ENCODE data around the gene ZDHHC14. TPM values are rescaled to one million over a fixed set of nuclear protein-coding genes. Genes with fewer than 3 reads are reported as not detected.

The ZDHHC14 gene
- total RNA-seq, 1 experiment from 2014 or later = 3.2 TPM

DNA sequence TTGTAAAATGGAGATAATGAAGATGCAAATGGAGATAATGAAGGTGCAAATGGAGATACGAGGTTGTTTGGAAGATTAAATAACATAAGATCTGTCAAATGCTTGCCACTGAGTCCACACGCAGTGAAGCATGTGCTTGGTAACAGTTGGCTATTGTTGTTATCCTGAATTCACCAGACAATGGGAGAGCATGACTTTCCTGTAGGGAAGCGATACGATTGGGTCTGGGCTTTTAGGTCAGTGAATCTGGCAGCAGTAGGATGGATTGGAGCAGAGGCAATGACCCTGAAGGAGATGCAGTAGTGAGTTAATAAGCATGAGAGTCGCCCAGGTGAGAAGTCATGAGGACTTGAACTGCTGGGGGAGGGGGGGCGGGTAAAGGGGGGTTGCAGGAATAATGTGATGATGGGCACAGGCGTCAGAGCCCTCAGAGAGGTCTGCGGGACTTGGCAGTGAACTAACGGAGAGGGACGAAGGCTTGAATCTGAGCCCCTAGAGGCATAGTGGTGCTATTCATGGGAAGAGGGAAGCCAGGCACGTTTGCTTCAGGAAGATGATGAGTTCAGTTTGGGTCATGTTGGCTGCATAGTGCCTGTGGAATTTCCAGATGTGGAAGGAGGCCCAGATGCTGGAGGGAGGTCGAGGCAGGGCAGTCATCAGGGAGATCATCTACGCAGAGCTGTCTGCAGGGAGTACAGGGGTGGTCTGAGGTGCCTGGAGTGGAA lies 55.4 kb downstream of the ZDHHC14 start:
- no TSS peak for BruUV-seq (replicated peaks)
- POLR2A ChIA-PET = no interaction called here

DNA sequence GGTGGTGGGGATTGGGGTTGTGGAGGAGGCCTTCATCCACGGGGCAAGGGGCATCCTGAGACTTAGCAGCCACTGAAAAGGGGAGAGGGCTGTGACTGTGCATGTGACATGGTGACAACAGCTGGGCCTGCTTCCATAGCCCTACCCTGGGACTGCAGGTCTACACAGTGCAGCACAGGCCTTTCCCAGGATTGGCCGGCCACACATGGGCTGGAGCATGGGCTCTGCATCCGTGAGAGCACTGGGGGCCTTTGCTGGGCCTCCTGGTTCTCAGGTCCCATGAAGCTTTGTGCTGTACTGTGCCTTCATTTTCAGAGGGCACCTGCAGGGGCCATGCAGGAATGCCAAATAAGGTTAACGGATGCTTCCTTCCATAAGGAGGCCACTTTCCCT lies 56.0 kb downstream of the ZDHHC14 start:
- POLR2A ChIA-PET = no interaction called here
- no peaks in the 10 kb centered on the region for H3K9me3 Mint-ChIP-seq (ENCODE audit: unreplicated experiment)
- no peaks in the 10 kb centered on the region for H3K27me3 Mint-ChIP-seq (ENCODE audit: insufficient read depth, unreplicated experiment)
- intact Hi-C loops (cut with micrococcal nuclease) = no loop called here
- H3K4me3 Mint-ChIP-seq (ENCODE audit: unreplicated experiment) = no peak overlapping the region
- no peak for DNase-seq (ENCODE audit: unreplicated experiment)
- CTCF ChIA-PET = no interaction called here
- no peaks in the 10 kb centered on the region for H3K4me1 Mint-ChIP-seq (ENCODE audit: insufficient read depth, unreplicated experiment)
- TF ChIP-seq, protein P1, sequence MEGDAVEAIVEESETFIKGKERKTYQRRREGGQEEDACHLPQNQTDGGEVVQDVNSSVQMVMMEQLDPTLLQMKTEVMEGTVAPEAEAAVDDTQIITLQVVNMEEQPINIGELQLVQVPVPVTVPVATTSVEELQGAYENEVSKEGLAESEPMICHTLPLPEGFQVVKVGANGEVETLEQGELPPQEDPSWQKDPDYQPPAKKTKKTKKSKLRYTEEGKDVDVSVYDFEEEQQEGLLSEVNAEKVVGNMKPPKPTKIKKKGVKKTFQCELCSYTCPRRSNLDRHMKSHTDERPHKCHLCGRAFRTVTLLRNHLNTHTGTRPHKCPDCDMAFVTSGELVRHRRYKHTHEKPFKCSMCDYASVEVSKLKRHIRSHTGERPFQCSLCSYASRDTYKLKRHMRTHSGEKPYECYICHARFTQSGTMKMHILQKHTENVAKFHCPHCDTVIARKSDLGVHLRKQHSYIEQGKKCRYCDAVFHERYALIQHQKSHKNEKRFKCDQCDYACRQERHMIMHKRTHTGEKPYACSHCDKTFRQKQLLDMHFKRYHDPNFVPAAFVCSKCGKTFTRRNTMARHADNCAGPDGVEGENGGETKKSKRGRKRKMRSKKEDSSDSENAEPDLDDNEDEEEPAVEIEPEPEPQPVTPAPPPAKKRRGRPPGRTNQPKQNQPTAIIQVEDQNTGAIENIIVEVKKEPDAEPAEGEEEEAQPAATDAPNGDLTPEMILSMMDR (IDR thresholded peaks at IDR 0.05; ENCODE audit: unreplicated experiment) = no peak
- no TSS peak for BruUV-seq (replicated peaks)
- no peak overlapping the region for H3K27ac Mint-ChIP-seq (ENCODE audit: low read depth, unreplicated experiment)
- H3K36me3 Mint-ChIP-seq (ENCODE audit: insufficient read depth, unreplicated experiment) = no peaks in the 10 kb centered on the region

More for the DNA sequence above, 55.4 kb downstream of the ZDHHC14 start:
- Mint-ChIP-seq H3K4me3 (ENCODE audit: unreplicated experiment) (no peak overlapping the region), H3K27ac (ENCODE audit: low read depth, unreplicated experiment) (no peak overlapping the region), H3K9me3 (ENCODE audit: unreplicated experiment) (no peaks in the 10 kb centered on the region), H3K4me1 (ENCODE audit: insufficient read depth, unreplicated experiment) (no peaks in the 10 kb centered on the region), H3K36me3 (ENCODE audit: insufficient read depth, unreplicated experiment) (no peaks in the 10 kb centered on the region), H3K27me3 (ENCODE audit: insufficient read depth, unreplicated experiment) (no peaks in the 10 kb centered on the region)
- CTCF ChIA-PET = no interaction called here
- DNase-seq (ENCODE audit: unreplicated experiment) = no peak
- intact Hi-C loops (cut with micrococcal nuclease) = no loop called here
- TF ChIP-seq, protein P1 (IDR thresholded peaks at IDR 0.05; ENCODE audit: unreplicated experiment) = no peak

DNA sequence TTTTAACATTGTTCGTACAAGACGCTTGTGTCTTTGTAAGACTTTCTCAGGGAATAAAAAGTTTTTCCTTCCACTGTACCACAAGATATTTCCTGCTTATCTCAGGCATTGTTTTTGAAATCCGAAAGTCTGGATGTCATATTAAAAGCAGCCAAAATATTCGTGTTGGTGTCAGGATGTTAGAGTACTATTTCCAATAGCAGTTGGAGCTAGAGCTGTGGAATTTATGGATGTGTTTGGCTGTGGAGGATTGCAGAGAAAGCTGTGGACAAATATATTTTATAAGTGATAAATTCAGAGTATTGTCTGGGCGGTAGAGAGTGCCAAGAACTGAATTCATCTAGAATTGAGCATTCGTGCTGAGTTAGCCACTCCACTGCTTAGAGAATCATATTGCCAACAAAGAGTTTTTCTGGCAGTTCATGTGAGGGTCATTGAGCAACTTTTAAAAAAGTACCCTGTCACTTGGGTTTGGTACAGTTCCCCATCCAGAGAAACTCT lies 57.7 kb downstream of the ZDHHC14 start:
- BruUV-seq (replicated peaks) = no TSS peak
- intact Hi-C loops (cut with micrococcal nuclease) = no loop called here
- ChIA-PET POLR2A (no interaction called here), CTCF (no interaction called here)
- H3K27ac Mint-ChIP-seq (ENCODE audit: low read depth, unreplicated experiment) = no peak overlapping the region
- H3K27me3 Mint-ChIP-seq (ENCODE audit: insufficient read depth, unreplicated experiment) = no peaks in the 10 kb centered on the region
- H3K4me3 Mint-ChIP-seq (ENCODE audit: unreplicated experiment) = no peak overlapping the region
- peaks cover 11% of the 10 kb centered on the region for H3K4me1 Mint-ChIP-seq (ENCODE audit: insufficient read depth, unreplicated experiment)
- H3K36me3 Mint-ChIP-seq (ENCODE audit: insufficient read depth, unreplicated experiment) = no peaks in the 10 kb centered on the region
- TF ChIP-seq, protein P1 (IDR thresholded peaks at IDR 0.05; ENCODE audit: unreplicated experiment) = no peak
- no peak for DNase-seq (ENCODE audit: unreplicated experiment)
- no peaks in the 10 kb centered on the region for H3K9me3 Mint-ChIP-seq (ENCODE audit: unreplicated experiment)

DNA sequence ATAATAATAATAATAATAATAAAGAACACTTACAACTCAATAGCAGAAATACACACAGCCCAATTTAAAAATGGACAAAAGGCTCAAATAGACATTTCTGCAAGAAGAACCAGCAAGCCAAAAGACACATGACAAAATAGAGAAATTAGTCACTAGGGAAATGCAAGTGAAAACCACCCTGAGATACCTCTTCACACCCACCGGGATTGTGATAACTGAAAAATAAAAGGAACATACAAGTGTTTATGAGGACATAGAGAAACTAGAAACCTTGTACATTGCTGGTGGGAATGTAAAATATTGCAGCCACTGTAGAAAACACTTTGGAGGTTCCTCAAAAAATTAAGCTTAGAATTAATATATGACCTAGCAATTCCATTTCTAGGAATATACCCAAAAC lies 59.2 kb downstream of the ZDHHC14 start:
- no peak overlapping the region for H3K27ac Mint-ChIP-seq (ENCODE audit: low read depth, unreplicated experiment)
- no peak for DNase-seq (ENCODE audit: unreplicated experiment)
- intact Hi-C loops (cut with micrococcal nuclease) = no loop called here
- ChIA-PET CTCF (interaction anchor here (0.6 kb wide), 1 partner anchor 302 kb away, joined by 3 read pairs; no protein-coding TSS in a partner anchor), POLR2A (no interaction called here)
- no peaks in the 10 kb centered on the region for H3K27me3 Mint-ChIP-seq (ENCODE audit: insufficient read depth, unreplicated experiment)
- H3K4me1 Mint-ChIP-seq (ENCODE audit: insufficient read depth, unreplicated experiment) = peaks cover 12% of the 10 kb centered on the region
- H3K36me3 Mint-ChIP-seq (ENCODE audit: insufficient read depth, unreplicated experiment) = no peaks in the 10 kb centered on the region
- TF ChIP-seq, protein P1 (IDR thresholded peaks at IDR 0.05; ENCODE audit: unreplicated experiment) = no peak
- H3K4me3 Mint-ChIP-seq (ENCODE audit: unreplicated experiment) = no peak overlapping the region
- no TSS peak for BruUV-seq (replicated peaks)
- H3K9me3 Mint-ChIP-seq (ENCODE audit: unreplicated experiment) = no peaks in the 10 kb centered on the region

Measured in MCF 10A (cell line).